Esophagus squamous epithelium (tissue), 5 donors: ENCODE results near the gene SPATA7. TPM values are rescaled to one million over a fixed set of nuclear protein-coding genes. Genes with fewer than 3 reads are reported as not detected.

Experiments used
- DNase-seq: peaks from one replicate; lab custom pipeline; 2025; lab: John Stamatoyannopoulos, UW
- H3K27ac ChIP-seq, 4 donors: fragments of 200-600 bp; sonication (generic); one replicate each; pipeline ENCODE4 v1.5.1; 2016 to 2019; ENCODE audit warnings: mild to moderate bottlenecking in 1 of 4
- H3K27me3 ChIP-seq, 4 donors: fragments of 200-600 bp; sonication (generic); 1 replicate in 3 of 4; 2 replicates in 1 of 4; pipeline versions ENCODE4 v1.5.1 to v1.6.0; 2017 to 2021; ENCODE audit warnings: antibody characterized with exemption in 1 of 4
- H3K36me3 ChIP-seq, 3 donors: fragments of 200-600 bp; sonication (generic); one replicate each; pipeline ENCODE4 v1.5.1; 2016 to 2019
- H3K4me1 ChIP-seq, 3 donors: fragments of 200-600 bp; sonication (generic); one replicate each; pipeline ENCODE4 v1.5.1; 2017 to 2019
- H3K4me3 ChIP-seq, 4 donors: fragments of 200-600 bp; sonication (generic); 1 replicate in 3 of 4; 2 replicates in 1 of 4; pipeline ENCODE4 v1.5.1; 2016 to 2019; ENCODE audit warnings: mild to moderate bottlenecking in 2 of 4, moderate library complexity in 1 of 4
- H3K9me3 ChIP-seq, 3 donors: fragments of 200-600 bp; sonication (generic); one replicate each; pipeline ENCODE4 v1.5.1; 2016 to 2019
- POLR2A ChIP-seq, 4 donors: fragments of 450-650 bp; IDR thresholded peaks; one replicate each; pipeline ENCODE4 v1.6.1; 2017; ENCODE audit warnings: antibody characterized with exemption in 4 of 4, mild to moderate bottlenecking in 4 of 4, moderate library complexity in 3 of 4
- WGBS, 2 donors: methylation state at CpG; one replicate each; pipeline ENCODE4 v1.1.5; 2018; 5-methylcytosine and 5-hydroxymethylcytosine counted together
- intact Hi-C: fragments of 100-400 bp; cut with DNase I; formaldehyde crosslinking; loops from one replicate; pipeline ENCODE4 v1.15.0; 2022
- total RNA-seq, 4 donors: library from RNA; depleted of rRNA; stranded (reverse); fragments of >200 nt; gene quantifications; one replicate each; pipeline ENCODE4 v1.1.0, GENCODE V29; 2016
- TF ChIP-seq, protein P1 (sequence below), 6 experiments: fragments of 450-650 bp in 4 of 6; fragments of 200-600 bp in 2 of 6; sonication (generic) in 2 of 6; IDR thresholded peaks; one replicate each; pipeline ENCODE4 v1.5.1; 2016 to 2019; ENCODE audit warnings: antibody characterized with exemption in 6 of 6, mild to moderate bottlenecking in 4 of 6, moderate library complexity in 4 of 6
- donor health status: DM: yes; HTN: yes; CAD: no.

Gene SPATA7
- total RNA-seq, 4 donors from 2014 or later: 2.2 to 15.2 (median 7.2) TPM

DNA sequence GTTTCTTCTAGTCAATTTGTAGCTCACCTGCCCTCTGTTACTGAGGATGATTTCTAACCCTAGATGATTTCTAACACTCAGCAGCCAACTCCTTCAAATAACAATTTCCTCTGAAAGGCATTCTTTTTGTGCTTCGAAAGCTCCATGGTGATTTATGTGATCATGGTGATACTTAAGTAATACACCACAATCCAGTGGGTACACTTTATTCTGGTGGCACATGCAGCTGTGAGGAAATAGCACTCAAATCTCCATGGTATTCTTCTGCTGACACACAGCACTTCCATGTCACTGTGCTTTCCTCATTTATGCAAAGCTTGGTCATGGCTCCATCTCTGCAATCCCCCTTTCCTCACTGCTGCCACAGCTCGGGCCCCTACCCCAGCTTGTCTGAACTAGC is 95.6 kb downstream of the SPATA7 start:
- Histone ChIP-seq H3K36me3 (peaks cover 14 to 95% (median 17%) of the 10 kb centered on the region in 3 donors), H3K4me1 (no peaks in the 10 kb centered on the region), H3K27ac (no peak overlapping the region), H3K9me3 (no peaks in the 10 kb centered on the region), H3K4me3 (no peak overlapping the region), H3K27me3 (no peaks in the 10 kb centered on the region)
- no peak for DNase-seq
- intact Hi-C loops: no loop called here
- 79 to 89% methylated on average over 2 of the region's 2 CpGs for WGBS, 2 donors
- TF ChIP-seq, protein P1, sequence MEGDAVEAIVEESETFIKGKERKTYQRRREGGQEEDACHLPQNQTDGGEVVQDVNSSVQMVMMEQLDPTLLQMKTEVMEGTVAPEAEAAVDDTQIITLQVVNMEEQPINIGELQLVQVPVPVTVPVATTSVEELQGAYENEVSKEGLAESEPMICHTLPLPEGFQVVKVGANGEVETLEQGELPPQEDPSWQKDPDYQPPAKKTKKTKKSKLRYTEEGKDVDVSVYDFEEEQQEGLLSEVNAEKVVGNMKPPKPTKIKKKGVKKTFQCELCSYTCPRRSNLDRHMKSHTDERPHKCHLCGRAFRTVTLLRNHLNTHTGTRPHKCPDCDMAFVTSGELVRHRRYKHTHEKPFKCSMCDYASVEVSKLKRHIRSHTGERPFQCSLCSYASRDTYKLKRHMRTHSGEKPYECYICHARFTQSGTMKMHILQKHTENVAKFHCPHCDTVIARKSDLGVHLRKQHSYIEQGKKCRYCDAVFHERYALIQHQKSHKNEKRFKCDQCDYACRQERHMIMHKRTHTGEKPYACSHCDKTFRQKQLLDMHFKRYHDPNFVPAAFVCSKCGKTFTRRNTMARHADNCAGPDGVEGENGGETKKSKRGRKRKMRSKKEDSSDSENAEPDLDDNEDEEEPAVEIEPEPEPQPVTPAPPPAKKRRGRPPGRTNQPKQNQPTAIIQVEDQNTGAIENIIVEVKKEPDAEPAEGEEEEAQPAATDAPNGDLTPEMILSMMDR (IDR thresholded peaks at IDR 0.05): no peak
- TF ChIP-seq POLR2A (IDR thresholded peaks at IDR 0.05): no peak

DNA sequence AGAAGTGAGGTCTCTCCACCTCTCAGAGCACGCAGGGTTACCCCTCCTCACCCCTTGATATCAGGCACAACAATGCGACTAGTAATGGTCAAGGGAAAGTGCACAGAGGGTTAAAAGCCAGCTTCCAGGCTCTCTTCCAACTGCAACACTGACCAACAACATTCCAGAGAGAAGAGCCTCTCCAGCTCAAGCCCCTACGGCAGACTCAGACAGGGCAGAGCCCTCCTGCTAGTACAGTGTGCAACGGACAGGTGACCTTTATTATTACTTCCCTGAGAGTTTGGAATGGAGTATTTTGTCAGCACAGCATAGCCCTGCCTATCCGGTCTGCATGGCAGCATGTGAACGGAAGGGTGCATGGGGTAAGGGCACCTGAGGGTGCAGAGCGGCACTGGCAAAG is 96.3 kb downstream of the SPATA7 start:
- intact Hi-C loops: no loop called here
- 84 to 94% methylated on average over 5 to 6 of the region's 7 CpGs for WGBS, 2 donors

DNA sequence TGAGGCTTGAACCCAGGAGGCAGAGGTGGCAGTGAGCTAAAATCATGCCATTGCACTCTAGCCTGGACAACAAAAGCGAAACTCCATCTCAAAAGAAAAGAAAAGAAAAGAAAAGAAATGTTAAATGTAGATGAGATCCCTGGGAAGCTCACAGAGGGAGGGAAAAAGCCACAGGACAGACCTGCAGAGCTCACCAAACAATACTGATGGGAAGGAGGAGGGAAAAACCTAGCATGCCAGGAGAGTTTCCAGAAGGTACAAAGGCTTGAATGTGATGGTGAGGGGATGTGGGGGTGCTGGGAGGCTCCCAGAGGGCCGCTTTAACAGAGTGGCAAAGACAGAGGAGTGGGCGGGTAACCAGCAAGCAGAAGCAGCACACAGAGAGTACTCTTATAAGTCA is 97.1 kb downstream of the SPATA7 start:
- H3K27me3 ChIP-seq: no peaks in the 10 kb centered on the region
- no peak overlapping the region for H3K27ac ChIP-seq
- no peak for TF ChIP-seq POLR2A (IDR thresholded peaks at IDR 0.05)
- TF ChIP-seq, protein P1 (IDR thresholded peaks at IDR 0.05): no peak
- intact Hi-C loops: no loop called here
- H3K4me3 ChIP-seq: no peak overlapping the region
- H3K9me3 ChIP-seq: no peaks in the 10 kb centered on the region
- H3K36me3 ChIP-seq: peaks cover 14 to 80% (median 17%) of the 10 kb centered on the region in 3 donors
- whole genome bisulfite sequencing, 2 donors: 83 to 90% methylated on average over 2 to 3 of the region's 3 CpGs
- DNase-seq: no peak
- H3K4me1 ChIP-seq: peaks cover 0 to 5% (median 0%) of the 10 kb centered on the region in 3 donors

More for the DNA sequence above, 96.3 kb downstream of the SPATA7 start:
- peaks cover 14 to 88% (median 17%) of the 10 kb centered on the region in 3 donors for H3K36me3 ChIP-seq
- H3K4me1 ChIP-seq: no peaks in the 10 kb centered on the region
- H3K27me3 ChIP-seq: no peaks in the 10 kb centered on the region
- H3K4me3 ChIP-seq: no peak overlapping the region
- no peak overlapping the region for H3K27ac ChIP-seq
- H3K9me3 ChIP-seq: no peaks in the 10 kb centered on the region
- DNase-seq: no peak
- TF ChIP-seq POLR2A (IDR thresholded peaks at IDR 0.05): no peak
- TF ChIP-seq, protein P1 (IDR thresholded peaks at IDR 0.05): no peak

Other genes starting within 250 kb of the SPATA7 start
- 1 to 10 TPM in 3 of 4 donors, under 1 TPM in 1; 0.57 to 4.7 (median 1.5) TPM for gene KCNK10, start 62.4 kb upstream of the SPATA7 start, total RNA-seq
- 10 to 100 TPM in 1 of 4 donors, 1 to 10 TPM in 3; 4.7 to 14.5 (median 6.1) TPM for gene PTPN21, start 169.3 kb downstream of the SPATA7 start, total RNA-seq
- 10 to 100 TPM; 28.3 to 52.3 (median 36.1) TPM for gene ZC3H14, start 177.4 kb downstream of the SPATA7 start, total RNA-seq